Astrocyte (in vitro differentiated cells and primary cell): ENCODE data around the gene PLCXD3.

Experiments
- CTCF ChIP-seq: IDR thresholded peaks from 2 replicates; pipeline ENCODE4 v1.5.1; 2011; ENCODE audit warnings: low read depth, mild to moderate bottlenecking, inconsistent platforms, low read length, moderate library complexity; ENCODE audit not compliant: insufficient read depth
- EZH2 ChIP-seq: IDR thresholded peaks from 2 replicates; pipeline ENCODE4 v1.6.1; 2012; ENCODE audit warnings: mild to moderate bottlenecking, low read length, inconsistent platforms; ENCODE audit not compliant: insufficient read depth

- no peak for TF ChIP-seq CTCF
- TF ChIP-seq EZH2, result no peak
Observed at GRCh38 chr5:41485533-41485932, 24.9 kb downstream of the PLCXD3 start.
